NCI-H1048 (cell line): ENCODE data around the gene WDR20.

Experiments
- DNase-seq: peaks from one replicate; lab custom pipeline; 2025; lab: John Stamatoyannopoulos, UW

WDR20 gene

DNA sequence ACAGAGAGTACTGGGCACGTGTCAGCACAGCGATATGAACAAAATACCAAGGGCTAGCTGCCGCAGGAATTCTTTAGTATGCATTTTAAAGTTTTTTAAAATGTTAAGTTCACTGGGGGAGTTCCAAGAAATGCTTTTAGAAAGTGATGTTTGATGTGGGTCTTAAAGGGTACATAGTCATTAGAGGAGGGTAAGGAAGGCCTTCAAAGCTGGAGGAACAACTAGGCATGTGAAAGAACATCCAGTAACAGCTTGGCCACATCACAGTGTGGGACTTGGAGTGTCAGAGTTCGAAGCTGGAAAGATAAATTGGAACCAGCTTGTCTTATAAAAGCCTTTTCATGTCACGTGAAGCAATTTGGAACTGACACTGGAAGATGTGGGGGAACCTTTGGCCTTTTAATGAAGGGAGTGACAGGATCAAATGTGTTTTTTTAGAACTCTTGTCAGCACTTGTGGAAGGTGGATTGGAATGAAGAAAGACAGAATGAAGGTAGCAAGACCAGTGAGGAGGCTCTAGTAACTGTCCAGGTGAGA, 57.7 kb downstream of the WDR20 start:
- no peak for DNase-seq

DNA sequence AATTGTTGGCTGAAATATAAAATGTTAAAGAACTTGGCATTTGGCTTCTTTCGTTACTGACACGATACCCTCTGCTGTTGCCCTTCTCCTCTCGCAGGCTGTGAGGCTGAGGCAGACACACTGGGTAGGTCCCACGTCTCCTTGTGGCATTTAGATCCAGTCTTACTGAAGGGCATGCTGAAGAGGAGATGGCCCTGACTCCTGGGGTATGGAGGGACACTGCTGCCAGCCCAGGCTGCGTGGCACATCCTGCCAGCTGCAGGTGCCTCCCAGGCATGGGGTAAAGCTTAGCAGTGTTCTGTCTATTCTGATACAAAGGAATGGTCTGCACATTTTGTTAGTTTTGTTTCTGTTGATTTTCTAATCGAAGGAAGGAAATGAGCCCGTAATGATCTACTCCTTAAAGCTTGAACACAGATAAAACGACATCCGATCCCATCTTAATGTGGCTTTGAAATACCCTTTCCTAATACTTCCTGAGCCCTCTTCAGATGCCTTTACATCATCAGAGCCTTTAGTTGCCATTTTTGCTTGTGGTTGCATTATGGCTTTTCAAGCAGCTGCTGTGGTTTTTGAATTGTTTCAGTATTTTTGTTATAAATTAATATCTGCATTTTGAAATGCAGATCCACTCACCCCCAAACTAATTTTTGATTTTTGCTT, 61.1 kb downstream of the WDR20 start:
- no peak for DNase-seq

DNA sequence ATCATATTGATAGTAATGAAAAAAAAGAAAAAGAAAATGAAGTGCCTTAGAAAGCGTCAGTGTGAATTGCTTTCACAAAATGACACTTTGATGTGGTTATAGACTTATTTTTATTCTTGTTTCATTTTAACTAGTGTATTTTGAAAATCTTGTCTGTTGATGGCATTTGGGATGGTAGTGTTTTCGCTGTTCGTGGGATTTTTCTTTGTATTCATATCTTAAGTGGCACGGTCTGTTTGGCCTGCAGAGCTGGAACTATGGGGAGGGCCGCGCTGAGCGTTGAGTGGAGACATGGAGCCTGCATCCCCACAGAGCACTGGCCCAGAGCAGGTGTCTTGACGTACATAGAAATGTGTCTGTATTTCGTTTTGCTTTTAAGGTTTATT, 61.6 kb downstream of the WDR20 start:
- DNase-seq = no peak

DNA sequence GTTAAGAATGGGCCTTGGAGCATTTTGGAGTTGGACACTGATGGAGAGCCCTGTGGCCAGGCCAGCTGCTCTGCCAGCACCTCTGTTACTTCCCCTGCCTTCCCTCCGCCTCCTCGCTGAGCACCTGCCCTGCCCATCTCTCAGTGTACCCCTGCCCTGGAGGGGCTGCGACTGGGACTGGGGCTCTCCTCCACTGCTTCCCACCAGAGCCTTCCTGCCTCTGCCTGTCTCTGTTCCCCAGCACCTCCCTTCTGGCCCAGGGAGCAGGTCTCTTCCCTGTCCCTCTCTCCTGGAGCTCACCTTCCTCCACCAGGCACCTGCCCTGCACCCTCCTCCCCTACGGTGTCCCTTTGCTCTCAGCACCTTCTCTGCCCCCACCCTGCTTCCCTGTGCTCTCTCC, 62.1 kb downstream of the WDR20 start:
- no peak for DNase-seq

DNA sequence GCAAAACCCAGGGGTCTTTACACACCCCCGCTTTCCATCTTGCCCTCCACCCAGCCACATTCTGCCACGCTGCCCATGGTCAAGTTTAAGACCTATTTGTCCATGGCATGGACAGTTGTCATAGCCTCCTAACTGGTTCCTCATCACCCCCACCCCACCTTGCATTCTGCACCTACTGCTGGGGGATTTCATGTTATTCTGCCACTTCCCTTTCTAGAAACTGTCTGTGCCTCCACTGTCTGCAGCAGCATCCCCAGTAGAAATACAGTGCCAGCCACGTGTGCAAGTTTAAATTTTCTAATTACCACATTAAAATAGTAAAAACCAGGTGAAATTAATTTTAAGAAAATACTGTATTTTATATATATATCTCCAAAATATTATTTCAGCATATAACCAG, 63.2 kb downstream of the WDR20 start:
- no peak for DNase-seq

DNA sequence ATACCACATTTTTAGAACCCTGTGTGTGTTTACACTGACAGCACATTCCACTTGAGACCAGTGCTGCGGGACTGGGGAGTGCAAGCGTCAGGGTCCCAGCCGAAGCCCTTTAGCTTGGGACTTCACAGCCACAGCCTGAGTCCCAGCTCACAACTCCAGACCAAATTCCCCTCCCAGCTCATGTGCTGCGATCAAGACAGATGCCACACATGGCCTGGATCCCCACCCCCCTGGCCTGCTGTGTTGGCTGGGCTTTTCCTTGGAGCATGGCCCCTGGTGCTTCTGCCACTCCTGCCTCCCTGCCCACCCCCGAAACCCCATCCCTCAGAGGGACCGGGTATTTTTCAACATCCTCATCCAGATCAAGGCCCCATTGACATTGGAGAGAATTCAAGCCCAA, 63.7 kb downstream of the WDR20 start:
- DNase-seq = no peak

GRCh38 chr14:102205560-102205959, 65.9 kb downstream of the WDR20 start:
- no peak for DNase-seq

DNA sequence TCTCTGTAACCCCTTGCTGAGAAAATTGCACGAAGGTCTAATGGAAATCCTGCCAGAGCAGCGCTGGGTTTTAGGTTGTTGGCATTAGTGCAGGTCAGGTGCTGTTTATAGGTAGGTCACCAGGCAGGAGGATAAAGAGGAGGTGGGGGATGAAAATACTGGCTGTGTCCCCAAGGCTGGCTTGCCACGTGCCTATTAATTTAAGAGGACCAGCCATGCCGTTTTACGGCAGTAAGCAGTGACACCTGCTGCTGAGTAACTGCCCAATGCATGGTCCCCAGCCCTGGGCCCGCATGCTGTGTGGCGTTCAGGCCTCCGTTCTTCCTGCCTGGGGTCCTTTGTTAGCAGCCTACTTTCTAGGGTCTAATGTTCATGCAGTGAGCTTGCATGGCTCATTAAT, 67.2 kb downstream of the WDR20 start:
- no peak for DNase-seq

DNA sequence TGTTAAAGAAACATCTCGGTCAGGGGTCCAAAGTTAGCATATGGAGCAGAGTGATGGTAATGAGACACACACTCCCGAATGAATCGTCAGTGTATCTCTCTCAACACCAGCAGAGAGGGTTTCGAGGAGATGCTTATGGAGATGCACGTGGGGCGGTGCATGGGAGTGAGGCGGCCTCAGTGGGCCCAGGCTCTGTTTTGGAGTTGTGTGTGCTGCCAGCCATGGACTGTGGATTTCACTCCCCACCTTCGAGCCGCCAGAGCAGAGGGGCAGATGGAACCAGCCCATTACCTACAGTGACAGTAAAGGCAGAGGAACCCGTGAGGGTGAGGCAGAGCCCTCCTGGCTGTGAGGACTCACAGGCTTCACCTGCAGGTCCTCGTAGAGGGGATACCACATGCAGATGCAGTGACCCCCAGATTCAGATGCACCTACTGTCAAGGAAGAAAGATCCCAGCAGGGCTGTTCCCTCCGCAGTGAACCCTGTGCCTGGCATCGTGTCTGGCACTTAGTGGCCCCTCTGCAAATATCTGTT, 68.2 kb downstream of the WDR20 start:
- DNase-seq = no peak

- no peak for DNase-seq
These were observed 69.0 kb downstream of the WDR20 start for GRCh38 chr14:102208741-102209140.

GRCh38 chr14:102209224-102209966, 69.7 kb downstream of the WDR20 start:
- DNase-seq = no peak

GRCh38 chr14:102210421-102211042, 70.8 kb downstream of the WDR20 start:
- no peak for DNase-seq

DNA sequence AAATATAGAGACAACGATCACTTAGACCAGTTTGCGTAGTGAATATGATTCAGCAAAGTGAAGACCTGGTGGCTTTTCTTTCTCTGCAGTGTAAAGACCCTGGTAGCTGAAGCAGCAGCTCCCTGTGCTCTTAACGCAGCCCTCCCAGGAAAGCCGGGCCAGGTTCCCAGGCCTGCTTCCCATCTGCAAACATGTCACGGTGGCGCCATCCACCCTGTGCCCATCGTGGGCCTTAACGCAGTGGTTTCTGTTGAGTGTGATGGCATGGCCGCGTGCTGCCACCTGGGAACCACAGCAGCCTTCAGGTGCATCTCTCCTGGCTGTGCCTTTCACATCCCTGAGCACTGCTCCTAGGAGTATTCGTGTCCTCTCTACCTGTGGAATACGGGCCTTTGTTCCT, 71.5 kb downstream of the WDR20 start:
- no peak for DNase-seq

- DNase-seq = no peak
These were observed 72.7 kb downstream of the WDR20 start for GRCh38 chr14:102212356-102212755.

GRCh38 chr14:102212845-102213244, 73.1 kb downstream of the WDR20 start:
- no peak for DNase-seq

GRCh38 chr14:102213470-102213869, 73.8 kb downstream of the WDR20 start:
- no peak for DNase-seq

DNA sequence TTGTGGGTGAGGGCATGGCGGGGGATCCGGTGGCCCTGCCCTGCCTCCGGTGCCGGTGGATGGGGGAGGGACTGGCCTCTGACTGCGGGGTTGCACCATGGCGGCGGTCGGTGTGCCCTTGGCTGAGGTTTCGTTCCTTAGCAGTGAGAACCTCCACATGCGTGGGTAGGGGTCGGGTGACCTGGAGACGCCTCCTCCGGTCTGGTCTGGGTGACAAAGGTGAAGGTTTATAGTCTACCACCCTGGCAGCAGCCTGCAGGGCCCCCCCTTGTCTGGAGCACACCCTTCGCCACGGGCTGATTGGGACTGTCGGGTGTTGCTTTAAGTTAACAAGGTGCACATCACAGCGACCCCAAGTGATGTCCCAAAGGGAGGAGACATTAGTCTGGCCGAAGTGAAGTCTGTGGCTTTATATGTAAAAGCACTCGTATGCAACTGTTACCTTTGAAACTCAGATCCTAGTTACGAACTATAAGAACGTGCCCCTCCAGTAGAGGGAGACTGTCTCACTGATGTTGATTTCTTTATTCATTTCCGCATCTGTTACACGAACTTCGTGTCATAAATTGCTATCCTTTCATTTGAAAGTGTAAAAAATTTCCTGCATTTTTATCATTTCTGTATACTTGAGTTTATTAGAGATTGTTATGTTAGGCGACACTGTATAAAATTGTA, 74.4 kb downstream of the WDR20 start:
- no peak for DNase-seq

DNA sequence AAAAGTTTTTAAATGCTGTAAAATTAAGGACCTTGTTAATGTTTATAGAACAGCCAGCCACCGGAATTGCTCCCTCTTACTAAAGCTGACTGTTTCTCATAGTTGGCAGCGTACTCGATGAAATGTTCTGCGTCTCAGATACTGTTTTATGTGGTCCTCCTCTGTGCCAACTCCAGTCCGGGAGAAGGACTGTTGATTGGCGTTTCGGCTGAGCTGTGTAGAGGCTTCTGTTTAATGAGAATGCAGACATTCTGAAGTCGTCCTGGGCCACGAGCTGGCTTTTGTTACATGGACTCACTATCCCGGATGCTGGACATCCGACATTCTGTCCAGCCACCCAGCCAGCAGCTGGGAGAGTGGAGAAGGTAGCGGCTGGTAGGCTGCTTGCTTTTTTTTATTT, 75.4 kb downstream of the WDR20 start:
- DNase-seq = no peak

GRCh38 chr14:102215576-102216250, 76.0 kb downstream of the WDR20 start:
- DNase-seq = no peak

DNA sequence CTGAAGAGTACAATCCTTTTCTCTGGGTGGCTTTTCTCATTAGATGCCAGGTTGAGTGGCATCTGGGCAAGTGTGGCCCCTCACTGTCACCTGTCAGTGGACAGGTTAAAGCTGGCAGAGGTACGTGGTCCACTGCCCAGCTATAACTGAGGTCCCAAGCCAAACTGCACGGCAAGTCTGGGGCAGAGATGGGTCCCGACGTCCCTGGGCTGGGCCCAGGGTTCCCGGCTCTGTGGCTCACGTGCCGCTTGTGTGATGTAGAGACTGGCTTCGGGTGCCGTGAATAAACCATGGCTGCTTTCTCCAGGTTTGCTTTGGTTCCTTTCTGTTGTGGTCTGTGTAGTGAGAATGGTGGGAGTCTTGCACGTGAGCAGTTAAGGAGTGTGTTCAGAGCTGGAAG, 77.7 kb downstream of the WDR20 start:
- no peak for DNase-seq

DNA sequence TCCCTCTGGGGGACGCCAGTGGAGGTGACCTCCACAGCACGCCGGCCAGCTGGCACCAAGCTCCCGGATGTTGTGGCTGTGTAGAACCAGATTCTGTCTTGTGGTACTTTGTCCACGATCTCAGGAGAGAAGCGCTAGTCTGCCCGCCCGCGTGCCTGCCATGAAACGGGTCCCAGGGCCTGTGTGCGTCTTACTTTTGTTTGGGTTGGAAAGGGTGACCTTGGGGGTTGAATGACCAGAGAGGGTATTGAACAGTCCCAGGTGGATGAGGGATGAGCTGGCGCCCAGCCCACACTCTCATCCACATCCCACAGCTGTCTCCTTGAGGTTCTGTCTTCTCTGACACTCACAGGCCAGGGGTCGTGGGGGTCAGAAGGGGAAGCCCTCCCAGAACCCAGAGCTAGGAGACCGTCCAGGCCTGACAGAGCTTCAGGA, 78.3 kb downstream of the WDR20 start:
- DNase-seq = no peak

DNA sequence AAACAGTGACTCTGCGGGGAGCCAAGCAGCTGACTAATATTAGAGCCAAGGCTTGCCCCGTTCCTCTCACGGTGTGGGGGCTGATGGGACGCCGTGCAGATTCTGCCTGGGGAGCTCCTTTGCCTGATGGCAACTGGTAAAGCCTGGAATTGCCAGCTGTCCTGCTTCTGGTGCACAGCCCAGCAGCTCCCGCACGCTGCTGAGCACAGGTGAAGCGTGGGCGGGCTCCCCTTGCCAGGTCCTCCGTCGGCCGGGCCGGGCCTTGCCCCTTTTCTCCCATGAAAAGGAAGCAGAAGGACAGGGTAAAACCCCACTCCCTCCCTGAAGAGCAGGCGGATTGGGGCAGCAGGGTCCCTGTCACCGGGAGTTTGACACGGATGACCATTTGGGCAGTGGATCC, 79.0 kb downstream of the WDR20 start:
- DNase-seq = no peak
